Endothelial cell of umbilical vein (primary cell): ENCODE results near the gene GNAQ. TPM values are rescaled to one million over a fixed set of nuclear protein-coding genes. Genes with fewer than 3 reads are reported as not detected.

Experiments
- BruUV-seq: library from RNA; stranded (reverse); fragments of 400-500 nt; replicated peaks from 2 replicates; lab custom pipeline; 2021; lab: Mats Ljungman, UMichigan
- CTCF ChIA-PET: fragments of 300-600, 350-600 bp; sonication (Branson Sonifier 250); formaldehyde crosslinking; loops from one replicate; lab custom pipeline; 2021; ENCODE audit warnings: antibody characterized with exemption, inconsistent platforms; lab: Charles Lee
- POLR2A ChIA-PET: fragments of 300-600, 350-600 bp; sonication (Branson Sonifier 250); formaldehyde crosslinking; loops from one replicate; lab custom pipeline; 2021; ENCODE audit warnings: antibody characterized with exemption, inconsistent platforms; lab: Charles Lee
- DNase-seq: peaks from one replicate; pipeline ENCODE4 v3.0.0-alpha.2; 2011; ENCODE audit warnings: low read depth, low spot score
- FAIRE-seq: peaks from 2 replicates; lab custom pipeline; 2011; peaks lifted over from hg19 to GRCh38; lab: Jason Lieb, UNC
- H2AFZ ChIP-seq: 2 replicates; pipeline ENCODE4 v1.6.0; 2012; ENCODE audit warnings: low read depth, low read length, control low read depth, inconsistent platforms
- H3K27ac ChIP-seq: 2 replicates; pipeline ENCODE4 v1.5.1; 2011; ENCODE audit warnings: low read depth, mild to moderate bottlenecking, control low read depth, low read length, moderate library complexity; ENCODE audit not compliant: insufficient read depth
- H3K27me3 ChIP-seq, 2 experiments: 2 replicates each; pipeline versions ENCODE4 v1.6.0 to v1.6.1; 2011; ENCODE audit warnings: low read length in 2 of 2, mixed read lengths in 1 of 2; ENCODE audit not compliant: control insufficient read depth in 2 of 2, insufficient read depth in 2 of 2
- H3K36me3 ChIP-seq, 2 experiments: 2 replicates in 1 of 2; 3 replicates in 1 of 2; pipeline ENCODE4 v1.5.1; 2011; ENCODE audit warnings: low read length in 2 of 2, mild to moderate bottlenecking in 1 of 2, moderate library complexity in 1 of 2; ENCODE audit not compliant: control insufficient read depth in 2 of 2, insufficient read depth in 2 of 2; ENCODE audit errors: extremely low read depth in 1 of 2
- H3K4me1 ChIP-seq: 3 replicates; pipeline ENCODE4 v1.5.1; 2011; ENCODE audit warnings: mild to moderate bottlenecking, low read length; ENCODE audit not compliant: control insufficient read depth, insufficient read depth; ENCODE audit errors: extremely low read depth
- H3K4me2 ChIP-seq: 2 replicates; pipeline ENCODE4 v1.6.1; 2011; ENCODE audit warnings: low read length, control low read depth, mixed read lengths; ENCODE audit not compliant: insufficient read depth
- H3K4me3 ChIP-seq, 3 experiments: fragments of 200-600 bp in 1 of 3; sonication (generic), shearing (Covaris generic) in 1 of 3; replicated peaks in 1 of 3; 2 replicates each; pipeline ENCODE4 v1.5.1; 2011 to 2016; ENCODE audit warnings: control low read depth in 3 of 3, low read length in 3 of 3, mild to moderate bottlenecking in 2 of 3, inconsistent platforms in 1 of 3, low read depth in 1 of 3, moderate library complexity in 1 of 3; ENCODE audit not compliant: insufficient read depth in 1 of 3
- H3K79me2 ChIP-seq: 2 replicates; pipeline ENCODE4 v1.6.0; 2012; ENCODE audit warnings: low read length, inconsistent platforms; ENCODE audit not compliant: control insufficient read depth, insufficient read depth
- H3K9ac ChIP-seq: replicated peaks from 2 replicates; pipeline ENCODE3; 2011; ENCODE audit warnings: low read length, control low read depth; ENCODE audit not compliant: insufficient read depth; ENCODE audit errors: extremely low read depth
- H3K9me1 ChIP-seq: replicated peaks from 3 replicates; pipeline ENCODE4 v1.6.0; 2011; ENCODE audit warnings: mild to moderate bottlenecking, low read length; ENCODE audit not compliant: control insufficient read depth, insufficient read depth; ENCODE audit errors: extremely low read depth
- H3K9me3 ChIP-seq: replicated peaks from 2 replicates; pipeline ENCODE4 v1.5.1; 2012; ENCODE audit warnings: low read length, inconsistent platforms; ENCODE audit not compliant: control insufficient read depth, insufficient read depth
- H4K20me1 ChIP-seq: replicated peaks from 2 replicates; pipeline ENCODE3; 2011; ENCODE audit warnings: mild to moderate bottlenecking, low read length; ENCODE audit not compliant: control insufficient read depth, insufficient read depth; ENCODE audit errors: extremely low read depth
- FOS ChIP-seq: IDR thresholded peaks from 2 replicates; pipeline ENCODE4 v1.6.1; 2011; ENCODE audit warnings: mild to moderate bottlenecking, low read length, moderate library complexity, borderline replicate concordance; ENCODE audit not compliant: insufficient read depth
- JUN ChIP-seq: IDR thresholded peaks from 2 replicates; pipeline ENCODE4 v1.6.1; 2011; ENCODE audit warnings: borderline replicate concordance, low read depth; ENCODE audit not compliant: insufficient read length, insufficient read depth
- dilution Hi-C: fragments of 300-500 bp; cut with MboI; formaldehyde crosslinking; loops from one replicate; pipeline ENCODE4 v1.15.0; 2019; ENCODE audit warnings: low sequenced_read_pairs; ENCODE audit not compliant: extremely low pct_ligation_motif_present
- intact Hi-C: fragments of 100-400 bp; cut with micrococcal nuclease; formaldehyde crosslinking; loops from one replicate; pipeline ENCODE4 v1.10.0; 2022
- polyA plus RNA-seq, 4 experiments: library from polyadenylated mRNA; depleted of rRNA in 3 of 4; stranded (reverse) in 3 of 4; unstranded in 1 of 4; fragments of >200 nt; gene quantifications; 2 replicates each; pipeline versions ENCODE4 v1.2.1 to v1.2.3, GENCODE V29; 2011 to 2012; ENCODE audit warnings: missing spikeins in 1 of 4
- total RNA-seq: library from RNA; stranded (reverse); gene quantifications from 2 replicates; pipeline ENCODE4 v1.2.3, GENCODE V29; 2021
- TF ChIP-seq, protein P1 (sequence below): IDR thresholded peaks from 2 replicates; pipeline ENCODE4 v1.6.1; 2011; ENCODE audit not compliant: insufficient read depth, insufficient read length

The GNAQ gene
- total and polyA plus RNA-seq, 2 donors (not counting 3 experiments of a cell fraction or from before 2014, with no cell fraction given): 26.1 to 67.3 TPM

DNA sequence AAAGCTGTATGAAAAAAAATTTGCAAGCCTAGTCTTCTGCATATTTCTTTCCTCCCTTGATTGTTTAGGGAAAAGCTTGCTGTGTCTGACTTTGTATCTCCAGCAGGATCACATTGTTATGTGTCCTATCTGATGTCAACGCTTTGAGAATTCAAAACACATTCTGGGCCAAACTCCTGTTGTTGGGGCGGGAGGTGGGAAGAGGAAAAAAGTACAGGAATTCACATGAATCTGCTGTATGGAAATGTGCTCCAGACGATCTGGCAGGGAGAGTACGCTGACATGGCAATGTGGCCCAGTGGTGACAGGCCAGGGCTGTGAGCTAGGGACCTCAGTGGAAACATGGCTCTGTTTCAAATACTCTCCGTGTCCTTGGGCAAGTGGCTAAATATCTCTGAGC is 296.1 kb downstream of the GNAQ start:
- H4K20me1 ChIP-seq: no peaks in the 10 kb centered on the region
- H3K36me3 ChIP-seq: no peaks in the 10 kb centered on the region
- peak; percentile 18 for TF ChIP-seq JUN
- TF ChIP-seq, protein P1, sequence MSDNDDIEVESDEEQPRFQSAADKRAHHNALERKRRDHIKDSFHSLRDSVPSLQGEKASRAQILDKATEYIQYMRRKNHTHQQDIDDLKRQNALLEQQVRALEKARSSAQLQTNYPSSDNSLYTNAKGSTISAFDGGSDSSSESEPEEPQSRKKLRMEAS: no peak
- peak; percentile 96 for DNase-seq
- H3K27me3 ChIP-seq: no peaks in the 10 kb centered on the region
- FAIRE-seq: peak; percentile 86
- intact Hi-C loops (no loop called here), dilution Hi-C loops (no loop called here)
- no peaks in the 10 kb centered on the region for H3K9me3 ChIP-seq
- no peak overlapping the region for H3K4me3 ChIP-seq
- POLR2A ChIA-PET: no interaction called here
- H2AFZ ChIP-seq: no peak overlapping the region
- CTCF ChIA-PET: interaction anchor here (1.4 kb wide), 1 partner anchor 61 kb away, joined by 3 read pairs; no protein-coding TSS in a partner anchor
- peak overlapping the region; percentile 75 for H3K27ac ChIP-seq
- H3K4me2 ChIP-seq: peak overlapping the region; percentile 1
- H3K4me1 ChIP-seq: peaks cover 15% of the 10 kb centered on the region
- BruUV-seq: no TSS peak
- peaks cover 7% of the 10 kb centered on the region for H3K79me2 ChIP-seq
- H3K9ac ChIP-seq: peak overlapping the region; percentile 48
- no peaks in the 10 kb centered on the region for H3K9me1 ChIP-seq

DNA sequence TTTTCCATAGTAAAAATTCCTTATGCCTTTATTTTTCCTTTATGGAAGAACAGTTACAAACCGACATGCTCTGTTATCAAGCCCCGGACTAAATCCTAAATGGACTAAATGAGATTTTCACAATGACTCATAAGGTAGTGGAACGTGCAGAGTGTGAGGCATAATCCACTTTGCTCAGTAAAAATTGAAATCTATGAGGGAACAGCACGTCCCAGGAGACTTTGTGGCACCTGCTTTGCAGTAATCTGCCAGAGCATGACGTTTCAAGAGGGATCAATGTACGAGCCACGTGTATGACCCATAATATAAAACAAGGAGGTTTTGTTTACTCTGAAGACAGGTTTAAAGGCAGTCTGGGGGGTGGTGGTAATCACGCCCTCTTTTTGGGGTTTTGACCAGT is 299.7 kb downstream of the GNAQ start:
- no peak overlapping the region for H3K4me3 ChIP-seq
- TF ChIP-seq FOS: no peak
- H3K4me1 ChIP-seq: peaks cover 15% of the 10 kb centered on the region
- no peak overlapping the region for H3K4me2 ChIP-seq
- no peaks in the 10 kb centered on the region for H3K9me1 ChIP-seq
- FAIRE-seq: no peak
- no peak overlapping the region for H3K9ac ChIP-seq
- H3K27me3 ChIP-seq: no peaks in the 10 kb centered on the region
- H3K79me2 ChIP-seq: peaks cover 6% of the 10 kb centered on the region
- CTCF ChIA-PET: interaction anchor here (2.2 kb wide), 1 partner anchor 275 kb away, joined by 8 read pairs; no protein-coding TSS in a partner anchor
- H2AFZ ChIP-seq: no peak overlapping the region
- intact Hi-C loops: no loop called here
- H3K36me3 ChIP-seq: peaks cover 3 to 7% of the 10 kb centered on the region in 2 experiments
- POLR2A ChIA-PET: no interaction called here
- BruUV-seq: no TSS peak
- no peaks in the 10 kb centered on the region for H3K9me3 ChIP-seq
- H3K27ac ChIP-seq: no peak overlapping the region
- DNase-seq: no peak
- dilution Hi-C loops: no loop called here
- no peaks in the 10 kb centered on the region for H4K20me1 ChIP-seq
